Coronary artery (tissue), 2 donors: Measurements from ENCODE around the gene HIGD2A.

Source experiments
- DNase-seq: peaks from one replicate; pipeline ENCODE4 v3.0.0-alpha.2; 2017; ENCODE audit warnings: low spot score
- H3K27ac ChIP-seq, 2 donors: fragments of 200-600 bp; sonication (generic); one replicate each; pipeline ENCODE4 v1.5.1; 2016 to 2019
- H3K4me3 ChIP-seq: fragments of 200-600 bp; sonication (generic); 2 replicates; pipeline ENCODE4 v1.5.1; 2016; ENCODE audit warnings: mild to moderate bottlenecking, moderate library complexity
- CTCF ChIP-seq: fragments of 200-600 bp; sonication (generic); IDR thresholded peaks from one replicate; pipeline ENCODE4 v1.5.1; 2019; ENCODE audit warnings: antibody characterized with exemption

Gene HIGD2A

GRCh38 chr5:176361437-176362232 is 26.9 kb upstream of the HIGD2A start, which contains the start of gene KIAA1191:
Gene KIAA1191, minus strand, starts transcription at chr5:176361764. Its CDS starts 2,256 bp downstream, at chr5:176359508.
- TF ChIP-seq CTCF, result no peak
- DNase-seq, result peak; percentile 95
- Histone ChIP-seq H3K27ac (peak within 1 kb of the TSS; percentile 70 to 74), H3K4me3 (peak within 1 kb of the TSS; percentile 83)

GRCh38 chr5:176362233-176362490 is 26.4 kb upstream of the HIGD2A start:
- Histone ChIP-seq H3K27ac (peak overlapping the region; percentile 70 to 74), H3K4me3 (peak overlapping the region; percentile 83)
- DNase-seq, result no peak
- no peak for TF ChIP-seq CTCF

GRCh38 chr5:176364765-176365350 is 23.7 kb upstream of the HIGD2A start:
- H3K4me3 ChIP-seq, result peak overlapping the region; percentile 90
- peak overlapping the region; percentile 74 to 88 for H3K27ac ChIP-seq
- no peak for DNase-seq
- TF ChIP-seq CTCF, result no peak

GRCh38 chr5:176365351-176366231 is 23.0 kb upstream of the HIGD2A start, which contains the start of gene ARL10:
Gene ARL10, plus strand, starts transcription at chr5:176365487. Its CDS starts 77 bp downstream, at chr5:176365564.
- no peak for TF ChIP-seq CTCF
- H3K4me3 ChIP-seq, result peak within 1 kb of the TSS; percentile 90
- no peak for DNase-seq
- H3K27ac ChIP-seq, result peak within 1 kb of the TSS; percentile 74 to 88

GRCh38 chr5:176366232-176366894 is 22.2 kb upstream of the HIGD2A start:
- peak overlapping the region; percentile 90 for H3K4me3 ChIP-seq
- no peak for TF ChIP-seq CTCF
- peak overlapping the region; percentile 74 to 88 for H3K27ac ChIP-seq
- DNase-seq, result no peak

- DNase-seq, result peak; percentile 69
- no peak overlapping the region for H3K4me3 ChIP-seq
- H3K27ac ChIP-seq, result no peak overlapping the region
- no peak for TF ChIP-seq CTCF
Measured at GRCh38 chr5:176368726-176369125, 19.8 kb upstream of the HIGD2A start.
